ENCODE results near the gene BRD1.
"Not testable (repeated sequence)": the region's sequence is repeated elsewhere in the genome, so short reads cannot be mapped to it uniquely, and the experiment has no call there.

BRD1 gene

DNA sequence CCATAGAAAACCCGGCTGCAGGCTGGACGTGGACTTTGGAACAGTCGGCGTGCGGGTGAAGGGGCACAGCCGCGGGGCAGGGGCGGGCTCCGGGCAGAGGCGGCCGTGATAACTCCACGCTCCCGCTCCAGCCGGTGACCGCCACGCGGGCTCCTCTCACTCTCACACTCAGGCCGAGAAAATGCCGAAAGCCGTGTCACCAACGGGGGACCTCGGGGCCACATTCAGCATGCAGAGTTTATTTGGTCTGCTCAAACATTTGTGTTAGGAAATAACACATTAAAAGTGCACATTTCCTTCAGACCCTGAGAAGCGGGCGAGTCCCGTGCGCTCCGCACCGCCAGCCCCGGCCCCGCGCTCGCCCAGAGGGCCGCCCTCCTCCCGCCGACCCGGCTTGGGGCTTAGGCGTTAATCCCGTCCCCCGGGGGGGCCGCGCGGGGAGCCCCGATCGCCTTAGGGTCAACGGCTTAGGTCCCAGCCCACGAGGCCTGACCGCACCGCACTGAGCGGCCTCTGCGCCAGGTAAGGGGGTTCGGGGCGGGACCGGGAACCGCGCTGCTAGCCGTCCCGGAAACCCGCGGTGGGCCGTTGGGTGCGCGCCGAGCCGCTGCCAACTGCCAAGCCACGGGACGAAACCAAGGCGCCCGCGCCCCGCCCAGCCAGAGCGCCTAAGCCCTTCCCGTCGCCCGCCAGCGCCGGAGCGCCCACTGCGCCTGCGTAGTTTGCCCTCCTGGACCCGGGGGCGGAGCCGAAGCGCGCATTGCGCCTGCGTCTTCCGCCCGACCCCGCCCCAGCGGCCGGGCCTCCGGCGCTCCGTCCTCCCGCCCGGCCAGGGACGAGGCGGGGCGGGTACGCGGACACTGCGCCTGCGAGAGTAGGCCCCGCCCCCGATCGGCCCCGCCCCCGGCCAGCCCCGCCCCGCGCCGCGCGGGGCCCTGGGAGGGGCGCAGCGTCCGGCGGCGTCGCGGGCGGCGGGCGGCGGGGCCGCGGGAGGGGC is 25.5 kb upstream of the BRD1 start, which contains the start of gene ZBED4:
TSS of gene ZBED4 (plus strand) at position 947 of the 997 bp plus-strand sequence. CDS start 29,819 bp downstream, outside the sequence.
- TF ChIP-seq, protein P1, sequence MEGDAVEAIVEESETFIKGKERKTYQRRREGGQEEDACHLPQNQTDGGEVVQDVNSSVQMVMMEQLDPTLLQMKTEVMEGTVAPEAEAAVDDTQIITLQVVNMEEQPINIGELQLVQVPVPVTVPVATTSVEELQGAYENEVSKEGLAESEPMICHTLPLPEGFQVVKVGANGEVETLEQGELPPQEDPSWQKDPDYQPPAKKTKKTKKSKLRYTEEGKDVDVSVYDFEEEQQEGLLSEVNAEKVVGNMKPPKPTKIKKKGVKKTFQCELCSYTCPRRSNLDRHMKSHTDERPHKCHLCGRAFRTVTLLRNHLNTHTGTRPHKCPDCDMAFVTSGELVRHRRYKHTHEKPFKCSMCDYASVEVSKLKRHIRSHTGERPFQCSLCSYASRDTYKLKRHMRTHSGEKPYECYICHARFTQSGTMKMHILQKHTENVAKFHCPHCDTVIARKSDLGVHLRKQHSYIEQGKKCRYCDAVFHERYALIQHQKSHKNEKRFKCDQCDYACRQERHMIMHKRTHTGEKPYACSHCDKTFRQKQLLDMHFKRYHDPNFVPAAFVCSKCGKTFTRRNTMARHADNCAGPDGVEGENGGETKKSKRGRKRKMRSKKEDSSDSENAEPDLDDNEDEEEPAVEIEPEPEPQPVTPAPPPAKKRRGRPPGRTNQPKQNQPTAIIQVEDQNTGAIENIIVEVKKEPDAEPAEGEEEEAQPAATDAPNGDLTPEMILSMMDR (IDR thresholded peaks at IDR 0.05; ENCODE audit: low read length, missing control alignments): no peak
- DNase-seq (ENCODE audit: low read depth): peak; percentile 97
- H3K4me3 ChIP-seq (replicated peaks; ENCODE audit: low read depth, low read length): peak within 1 kb of the TSS; percentile 81

DNA sequence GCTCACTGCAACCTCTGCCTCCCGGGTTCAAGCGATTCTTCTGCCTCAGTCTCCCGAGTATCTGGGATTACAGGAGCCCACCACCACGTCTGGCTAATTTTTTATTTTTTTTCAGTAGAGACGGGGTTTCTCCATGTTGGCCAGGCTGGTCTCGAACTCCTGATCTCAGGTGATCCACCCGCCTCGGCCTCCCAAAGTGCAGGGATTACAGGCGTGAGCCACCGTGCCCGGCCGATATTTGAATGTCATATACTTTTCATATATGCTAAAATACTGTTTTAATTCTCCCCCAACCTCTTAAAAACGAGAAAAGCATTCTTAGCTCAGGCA is 24.9 kb upstream of the BRD1 start:
- DNase-seq (ENCODE audit: low read depth): not testable (repeated sequence)
- H3K4me3 ChIP-seq (replicated peaks; ENCODE audit: low read depth, low read length): peak overlapping the region; percentile 68

DNA sequence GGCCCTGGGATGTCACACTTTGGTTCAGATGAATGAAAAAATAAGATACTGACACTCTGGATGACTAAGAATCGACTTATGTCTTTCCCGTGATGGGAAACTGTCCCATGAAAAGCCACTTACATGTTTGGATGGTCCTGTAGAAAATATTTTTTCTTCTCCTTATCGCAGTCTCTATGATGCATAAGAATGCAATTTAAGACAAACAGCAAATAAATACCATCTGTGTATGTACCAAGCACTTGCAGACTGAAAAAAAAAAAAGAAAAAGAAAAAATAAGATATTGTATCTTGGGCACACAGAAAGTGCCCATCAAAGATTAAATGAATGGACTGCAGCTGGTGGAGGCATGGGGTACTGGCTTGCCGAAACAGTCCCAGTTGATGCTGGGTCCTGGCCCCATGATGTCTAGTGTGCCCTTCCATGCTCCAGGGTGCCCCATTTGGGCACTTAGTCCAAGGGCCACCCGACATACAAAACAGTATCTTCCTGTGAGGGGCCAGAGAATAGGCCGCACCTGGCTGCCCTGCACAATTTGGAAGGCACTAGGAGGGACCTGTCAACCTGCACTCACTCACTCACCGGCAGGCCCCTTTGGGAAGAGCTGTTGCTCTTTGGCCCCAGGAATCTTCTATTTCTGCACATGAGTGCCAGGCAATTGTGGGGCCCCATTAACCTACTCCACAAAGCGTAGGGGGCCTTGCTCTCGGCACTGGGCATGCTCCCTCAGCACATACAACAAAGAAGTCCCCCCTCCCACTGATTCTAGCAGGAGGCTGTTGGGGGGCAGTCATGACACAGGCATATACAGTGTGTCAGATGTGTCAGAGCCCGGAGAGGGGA is 23.5 kb upstream of the BRD1 start:
- DNase-seq (ENCODE audit: low read depth): no peak
- TF ChIP-seq, protein P1 (IDR thresholded peaks at IDR 0.05; ENCODE audit: low read length, missing control alignments): no peak
- H3K4me3 ChIP-seq (replicated peaks; ENCODE audit: low read depth, low read length): no peak overlapping the region

DNA sequence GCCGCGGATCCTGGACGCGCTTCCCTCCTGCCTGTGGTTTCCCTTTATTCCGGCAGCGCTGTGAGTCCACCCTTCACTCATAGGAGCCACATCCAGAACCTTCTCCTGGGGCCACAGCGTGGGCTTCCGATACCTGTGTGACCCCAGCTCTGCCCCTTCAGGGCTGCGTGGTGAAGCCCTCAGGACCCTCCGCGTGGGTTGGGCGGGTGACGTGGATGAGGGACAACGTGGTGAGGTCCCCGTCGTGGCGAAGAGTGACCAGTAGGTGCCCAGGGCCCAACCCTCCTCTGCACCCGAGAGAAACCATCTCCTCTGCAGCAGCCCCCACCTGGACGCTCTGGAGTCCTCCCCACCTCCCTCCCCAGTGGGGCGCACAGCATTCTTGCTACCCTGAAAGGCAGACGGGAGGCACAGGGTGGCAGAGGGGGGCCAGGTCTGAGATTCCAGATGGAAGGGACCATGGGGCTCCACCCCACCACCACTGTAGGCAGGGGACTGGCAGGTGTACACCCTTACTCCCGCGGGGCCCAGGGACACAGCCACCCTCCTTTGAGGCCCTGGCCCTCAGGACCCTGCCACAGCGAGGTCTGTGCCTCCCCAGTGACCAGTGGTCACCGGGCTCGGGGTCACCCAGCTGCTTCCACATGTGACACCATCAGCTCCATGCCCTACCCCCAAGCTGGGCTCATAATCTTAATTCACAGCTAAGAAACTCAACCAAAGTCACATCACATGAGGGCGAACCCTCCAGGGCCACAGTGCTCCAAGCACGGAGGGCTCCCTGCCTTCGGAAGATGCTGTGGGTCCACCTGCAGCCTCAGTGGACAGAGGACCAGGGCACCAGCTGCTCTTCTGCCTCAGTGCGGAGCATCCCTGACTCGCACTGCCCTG is 22.6 kb upstream of the BRD1 start:
- H3K4me3 ChIP-seq (replicated peaks; ENCODE audit: low read depth, low read length): no peak overlapping the region
- no peak for DNase-seq (ENCODE audit: low read depth)
- TF ChIP-seq, protein P1 (IDR thresholded peaks at IDR 0.05; ENCODE audit: low read length, missing control alignments): no peak

DNA sequence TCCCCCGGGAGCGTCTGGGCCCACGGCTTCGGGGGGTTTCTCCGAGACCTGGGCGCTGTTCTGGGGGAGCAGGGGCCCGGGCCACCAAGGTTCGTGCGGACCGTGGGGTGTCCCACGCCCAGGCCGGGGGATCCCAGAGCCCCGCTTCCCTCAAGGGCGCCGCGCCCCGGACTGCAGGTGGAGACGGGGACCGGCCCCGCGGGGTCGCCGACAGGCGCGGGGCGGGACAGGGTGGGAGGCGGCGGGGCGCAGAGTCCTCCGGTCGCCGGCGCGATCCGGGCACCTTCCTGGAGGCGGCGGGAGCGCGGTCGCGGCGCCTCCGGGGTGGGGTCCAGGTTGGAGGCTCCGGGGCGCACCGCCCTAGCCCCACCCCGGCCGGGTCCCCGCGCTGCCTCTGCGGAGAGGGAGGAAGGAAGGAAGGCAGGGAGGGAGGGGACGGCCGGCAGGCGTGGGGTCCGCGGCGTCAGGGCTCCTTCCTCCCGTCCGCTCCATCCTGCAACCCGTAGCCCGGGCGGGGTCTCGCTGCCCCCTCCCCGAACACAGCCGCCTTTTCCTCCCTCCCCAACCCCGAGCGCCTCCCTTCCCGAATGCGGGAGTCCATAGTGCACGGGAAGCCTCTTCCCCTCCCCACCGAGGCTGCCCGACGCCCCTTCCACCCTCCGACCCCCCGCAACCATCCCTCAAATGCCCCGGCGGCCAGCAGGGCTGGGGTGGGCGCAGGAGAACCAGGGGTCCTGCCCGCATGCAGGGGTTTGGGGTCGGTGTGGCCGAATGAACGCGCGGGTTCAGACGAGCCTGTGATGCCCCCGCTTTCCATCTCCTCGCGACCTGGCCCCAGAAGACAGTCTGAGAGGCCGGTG is 21.7 kb upstream of the BRD1 start:
- no peak for DNase-seq (ENCODE audit: low read depth)
- H3K4me3 ChIP-seq (replicated peaks; ENCODE audit: low read depth, low read length): no peak overlapping the region
- TF ChIP-seq, protein P1 (IDR thresholded peaks at IDR 0.05; ENCODE audit: low read length, missing control alignments): no peak

DNA sequence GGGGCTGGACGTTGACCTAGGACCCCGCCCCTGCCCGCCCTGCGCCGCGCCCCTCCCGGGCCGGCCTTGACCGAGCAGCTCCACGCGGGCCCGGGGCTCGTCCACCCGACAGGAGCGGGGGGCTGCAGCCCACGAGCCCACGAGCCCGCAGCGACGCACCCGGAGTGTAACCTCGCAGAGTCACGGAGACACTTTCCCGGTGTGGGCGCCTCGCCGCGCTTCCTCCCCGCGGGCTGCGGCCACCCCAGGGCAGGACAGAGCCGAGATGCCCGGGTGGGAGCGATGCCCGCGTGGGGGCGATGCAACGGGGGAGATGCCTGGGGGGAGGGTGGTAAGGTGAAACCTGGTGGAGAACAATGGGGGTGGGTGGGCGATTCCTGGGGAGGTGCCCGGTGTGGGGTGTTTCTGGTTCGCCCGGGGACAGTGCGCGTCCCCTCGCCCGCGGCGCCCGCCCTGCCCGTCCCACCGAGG is 21.1 kb upstream of the BRD1 start:
- DNase-seq (ENCODE audit: low read depth): no peak
- H3K4me3 ChIP-seq (replicated peaks; ENCODE audit: low read depth, low read length): no peak overlapping the region
- TF ChIP-seq, protein P1 (IDR thresholded peaks at IDR 0.05; ENCODE audit: low read length, missing control alignments): no peak
